Osteoblast (primary cell): ENCODE measurements around the gene SELENOS. TPM values are rescaled to one million over a fixed set of nuclear protein-coding genes. Genes with fewer than 3 reads are reported as not detected.

ENCODE experiments used
- DNase-seq: peaks from one replicate; pipeline ENCODE4 v3.0.0; 2011; ENCODE audit warnings: low spot score, mixed read lengths; ENCODE audit not compliant: insufficient read length; ENCODE audit errors: missing footprints
- H2AFZ ChIP-seq: 2 replicates; pipeline ENCODE4 v1.6.0; 2011; ENCODE audit warnings: mild to moderate bottlenecking, low read length
- H3K27ac ChIP-seq: 2 replicates; pipeline ENCODE4 v1.5.1; 2011; ENCODE audit warnings: mild to moderate bottlenecking, low read depth, low read length, moderate library complexity
- H3K27me3 ChIP-seq: 2 replicates; pipeline ENCODE4 v1.6.0; 2012; ENCODE audit warnings: mild to moderate bottlenecking, control low read depth, inconsistent platforms, low read length, moderate library complexity; ENCODE audit not compliant: insufficient read depth
- H3K36me3 ChIP-seq: 2 replicates; pipeline ENCODE4 v1.5.1; 2011; ENCODE audit warnings: mild to moderate bottlenecking, low read length, control low read depth, moderate library complexity; ENCODE audit not compliant: insufficient read depth
- H3K4me1 ChIP-seq: 2 replicates; pipeline ENCODE4 v1.5.1; 2011; ENCODE audit warnings: mild to moderate bottlenecking, low read length, control low read depth, moderate library complexity; ENCODE audit not compliant: insufficient read depth
- H3K4me2 ChIP-seq: 2 replicates; pipeline ENCODE4 v1.6.0; 2011; ENCODE audit warnings: mild to moderate bottlenecking, low read length; ENCODE audit not compliant: insufficient read depth
- H3K4me3 ChIP-seq: fragments of 200-600 bp; sonication (generic); 3 replicates; pipeline ENCODE4 v1.5.1; 2012; ENCODE audit warnings: mild to moderate bottlenecking, low read length, inconsistent platforms; ENCODE audit not compliant: insufficient read depth
- H3K79me2 ChIP-seq: 2 replicates; pipeline ENCODE4 v1.6.0; 2012; ENCODE audit warnings: mild to moderate bottlenecking, low read length, control low read depth, inconsistent platforms; ENCODE audit not compliant: insufficient read depth
- H3K9me3 ChIP-seq: 2 replicates; pipeline ENCODE4 v1.5.1; 2011; ENCODE audit warnings: low read depth, low read length, control low read depth
- H4K20me1 ChIP-seq: 2 replicates; pipeline ENCODE4 v1.6.0; 2012; ENCODE audit warnings: mild to moderate bottlenecking, low read length, control low read depth; ENCODE audit not compliant: insufficient read depth
- CTCF ChIP-seq: IDR thresholded peaks from 2 replicates; pipeline ENCODE4 v1.5.1; 2011; ENCODE audit warnings: mild to moderate bottlenecking, low read depth, low read length, moderate library complexity; ENCODE audit errors: extremely low read depth
- total RNA-seq: library from RNA; depleted of rRNA; stranded (reverse); fragments of >200 nt; gene quantifications from 2 replicates; pipeline ENCODE4 v1.2.3, GENCODE V29; 2012

SELENOS gene
- total RNA-seq, 1 donor: 79.6 TPM

GRCh38 chr15:101307048-101307896, 30.0 kb upstream of the SELENOS start:
- H3K27ac ChIP-seq: no peak overlapping the region
- TF ChIP-seq CTCF: no peak

DNA sequence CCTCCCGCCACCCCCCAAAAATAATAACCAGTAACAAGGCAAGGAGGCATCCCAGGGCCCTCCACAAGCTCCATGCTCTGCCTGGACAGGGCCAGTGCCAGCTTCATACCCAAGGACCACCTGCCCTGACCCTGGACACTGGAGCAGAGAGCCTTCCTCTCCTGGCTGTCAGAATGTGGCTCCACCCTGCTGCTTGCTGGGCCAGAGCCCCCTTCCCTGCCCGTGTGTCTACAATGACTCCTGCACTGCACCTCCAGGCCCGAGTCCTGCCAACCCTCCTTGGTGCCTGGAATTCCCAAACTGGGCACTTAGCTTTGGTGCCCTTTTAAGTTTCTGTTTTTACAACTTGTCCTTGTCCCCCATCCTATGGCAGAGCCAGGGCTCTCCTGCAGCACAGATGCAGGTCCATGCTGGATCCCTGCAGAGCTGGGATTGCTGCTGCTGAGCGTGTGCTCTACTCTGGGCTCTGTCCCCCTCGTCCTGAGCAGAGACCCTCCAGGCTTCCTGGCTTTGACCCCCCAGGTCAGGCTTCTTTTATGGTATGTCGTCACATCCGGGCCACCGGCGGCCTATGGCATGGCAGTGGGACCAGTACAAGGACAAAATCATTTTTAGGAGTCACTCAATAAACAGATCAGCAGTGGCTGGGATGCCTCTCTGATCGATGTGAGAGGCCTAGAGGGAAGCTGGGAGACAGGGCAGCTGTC, 29.2 kb upstream of the SELENOS start:
- Histone ChIP-seq H3K79me2 (no peaks in the 10 kb centered on the region), H3K4me1 (no peaks in the 10 kb centered on the region), H3K36me3 (no peaks in the 10 kb centered on the region)

More at GRCh38 chr15:101307048-101307896, 30.0 kb upstream of the SELENOS start:
- H3K4me2 ChIP-seq: no peak overlapping the region
- H3K4me3 ChIP-seq: no peak overlapping the region
- H3K79me2 ChIP-seq: no peaks in the 10 kb centered on the region
- no peaks in the 10 kb centered on the region for H3K36me3 ChIP-seq
- H3K9me3 ChIP-seq: no peaks in the 10 kb centered on the region
- peak; percentile 80 for DNase-seq
- no peak overlapping the region for H2AFZ ChIP-seq
- H3K27me3 ChIP-seq: peaks cover 3% of the 10 kb centered on the region
- no peaks in the 10 kb centered on the region for H3K4me1 ChIP-seq
- no peaks in the 10 kb centered on the region for H4K20me1 ChIP-seq

GRCh38 chr15:101305820-101306255, 28.6 kb upstream of the SELENOS start:
- TF ChIP-seq CTCF: no peak
- Histone ChIP-seq H3K36me3 (no peaks in the 10 kb centered on the region), H3K4me2 (no peak overlapping the region), H3K27ac (no peak overlapping the region), H3K4me3 (no peak overlapping the region), H3K27me3 (peaks cover 3% of the 10 kb centered on the region), H4K20me1 (no peaks in the 10 kb centered on the region), H3K4me1 (no peaks in the 10 kb centered on the region), H3K79me2 (no peaks in the 10 kb centered on the region), H2AFZ (no peak overlapping the region), H3K9me3 (no peaks in the 10 kb centered on the region)
- DNase-seq: peak; percentile 64

More for the DNA sequence above, 29.2 kb upstream of the SELENOS start:
- H3K9me3 ChIP-seq: no peaks in the 10 kb centered on the region
- no peak overlapping the region for H3K4me3 ChIP-seq
- TF ChIP-seq CTCF: no peak
- no peak overlapping the region for H3K27ac ChIP-seq
- H3K27me3 ChIP-seq: peaks cover 3% of the 10 kb centered on the region
- H3K4me2 ChIP-seq: no peak overlapping the region
- H4K20me1 ChIP-seq: no peaks in the 10 kb centered on the region
- no peak overlapping the region for H2AFZ ChIP-seq
- DNase-seq: peak; percentile 66

DNA sequence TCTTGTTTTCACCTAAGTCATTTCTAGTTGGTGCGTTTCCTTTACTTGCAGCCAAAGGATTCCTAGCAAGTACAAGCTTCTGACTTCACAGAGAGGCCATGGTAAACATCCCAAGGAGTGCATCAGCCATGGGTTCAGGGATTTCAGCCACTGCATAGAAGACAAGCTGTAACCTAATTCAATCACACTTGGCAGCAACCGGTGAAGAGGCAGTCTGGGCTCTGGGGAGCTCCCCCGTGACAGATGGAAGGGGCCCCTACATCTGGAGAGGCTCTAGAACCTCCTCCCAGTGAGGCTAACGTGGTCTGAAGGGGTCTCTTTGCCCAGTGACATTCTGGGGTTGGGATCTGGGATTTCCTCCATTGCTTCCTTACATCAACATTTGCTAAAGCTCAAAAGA, 26.1 kb upstream of the SELENOS start:
- TF ChIP-seq CTCF: no peak
- Histone ChIP-seq H3K4me1 (no peaks in the 10 kb centered on the region), H4K20me1 (no peaks in the 10 kb centered on the region), H3K27me3 (peaks cover 3% of the 10 kb centered on the region), H3K79me2 (no peaks in the 10 kb centered on the region), H3K36me3 (no peaks in the 10 kb centered on the region), H3K27ac (no peak overlapping the region), H3K4me3 (no peak overlapping the region), H3K4me2 (no peak overlapping the region), H3K9me3 (no peaks in the 10 kb centered on the region), H2AFZ (no peak overlapping the region)
- DNase-seq: peak; percentile 51
